HG02763 (cell line): Measurements from ENCODE around the gene HSFX4.
"Not testable (repeated sequence)": the region's sequence is repeated elsewhere in the genome, so short reads cannot be mapped to it uniquely, and the experiment has no call there.

ENCODE experiments used
- ATAC-seq: cut with Tn5 transposase; IDR thresholded peaks from one replicate; pipeline ENCODE4 v1.9.1; 2021; ENCODE audit warnings: mild to moderate bottlenecking, moderate library complexity; ENCODE audit not compliant: unreplicated experiment

The HSFX4 gene, protein sequence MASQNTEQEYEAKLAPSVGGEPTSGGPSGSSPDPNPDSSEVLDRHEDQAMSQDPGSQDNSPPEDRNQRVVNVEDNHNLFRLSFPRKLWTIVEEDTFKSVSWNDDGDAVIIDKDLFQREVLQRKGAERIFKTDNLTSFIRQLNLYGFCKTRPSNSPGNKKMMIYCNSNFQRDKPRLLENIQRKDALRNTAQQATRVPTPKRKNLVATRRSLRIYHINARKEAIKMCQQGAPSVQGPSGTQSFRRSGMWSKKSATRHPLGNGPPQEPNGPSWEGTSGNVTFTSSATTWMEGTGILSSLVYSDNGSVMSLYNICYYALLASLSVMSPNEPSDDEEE

DNA sequence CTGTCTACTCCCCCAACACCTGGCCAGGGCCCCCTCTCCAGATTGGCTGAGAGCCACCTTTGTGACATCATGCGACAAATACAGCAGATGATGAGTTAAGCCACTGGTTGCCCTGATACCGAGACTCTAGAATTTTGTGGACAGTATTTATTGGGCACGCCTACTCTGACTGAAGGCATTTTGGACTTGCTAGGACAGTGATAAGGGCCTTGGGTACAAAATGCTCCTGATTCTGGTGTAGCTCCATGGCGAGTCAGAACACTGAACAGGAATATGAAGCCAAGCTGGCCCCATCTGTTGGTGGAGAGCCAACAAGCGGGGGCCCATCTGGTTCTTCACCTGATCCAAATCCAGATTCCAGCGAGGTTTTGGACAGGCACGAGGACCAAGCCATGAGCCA lies at the start of gene HSFX4:
Gene HSFX4, plus strand, starts transcription at position 174 of the 400 bp plus-strand sequence. Its CDS starts 72 bp downstream, at position 246.
- not testable (repeated sequence) for ATAC-seq

DNA sequence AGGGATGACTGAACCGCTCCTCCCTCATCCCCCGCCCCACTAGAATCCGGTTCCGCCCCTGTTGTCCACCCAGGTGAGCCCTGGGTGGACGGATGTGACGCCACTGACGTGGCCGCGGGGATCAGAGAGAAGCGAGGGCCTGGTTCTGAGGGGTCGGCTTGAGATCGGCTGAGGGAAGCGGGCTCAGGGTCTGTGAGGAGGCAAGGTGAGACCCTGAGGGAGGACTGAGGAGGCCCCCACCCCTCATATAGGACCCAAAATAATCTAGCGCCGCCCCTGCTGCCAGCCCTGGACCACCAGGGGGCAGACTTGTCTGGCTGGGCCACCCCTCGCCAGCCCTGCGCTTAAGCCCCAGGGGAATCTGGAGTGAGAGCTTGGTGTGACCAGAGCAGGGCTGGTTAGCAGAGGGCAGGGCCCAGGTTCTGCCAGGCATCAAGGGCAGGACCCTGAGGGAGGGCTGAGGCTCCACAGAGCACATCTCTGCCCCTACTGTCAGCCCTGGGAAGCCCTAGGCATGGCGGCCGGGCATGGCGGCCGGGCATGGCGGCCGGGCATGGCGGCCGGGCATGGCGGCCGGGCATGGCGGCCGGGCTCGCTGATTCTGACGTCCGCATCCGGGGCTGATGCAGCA lies 48.2 kb upstream of the HSFX4 start, which contains the start of gene MAGEA8:
Gene MAGEA8, plus strand, starts transcription at position 103 of the 631 bp plus-strand sequence. CDS start 3,090 bp downstream, outside the sequence.
- ATAC-seq = no peak

DNA sequence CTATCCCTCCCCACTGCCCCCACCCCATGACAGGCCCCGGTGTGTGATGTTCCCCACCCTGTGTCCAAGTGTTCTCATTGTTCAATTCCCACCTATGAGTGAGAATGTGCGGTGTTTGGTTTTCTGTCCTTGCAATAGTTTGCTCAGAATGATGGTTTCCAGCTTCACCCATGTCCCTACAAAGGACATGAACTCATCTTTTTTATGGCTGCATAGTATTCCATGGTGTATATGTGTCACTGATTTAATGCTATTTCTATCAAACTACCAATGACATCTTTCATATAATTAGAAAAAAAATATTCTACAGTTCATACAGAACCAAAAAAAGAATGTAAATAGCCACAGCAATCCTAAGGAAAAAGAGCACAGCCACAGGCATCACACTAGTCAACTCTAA lies 38.5 kb upstream of the HSFX4 start:
- not testable (repeated sequence) for ATAC-seq

DNA sequence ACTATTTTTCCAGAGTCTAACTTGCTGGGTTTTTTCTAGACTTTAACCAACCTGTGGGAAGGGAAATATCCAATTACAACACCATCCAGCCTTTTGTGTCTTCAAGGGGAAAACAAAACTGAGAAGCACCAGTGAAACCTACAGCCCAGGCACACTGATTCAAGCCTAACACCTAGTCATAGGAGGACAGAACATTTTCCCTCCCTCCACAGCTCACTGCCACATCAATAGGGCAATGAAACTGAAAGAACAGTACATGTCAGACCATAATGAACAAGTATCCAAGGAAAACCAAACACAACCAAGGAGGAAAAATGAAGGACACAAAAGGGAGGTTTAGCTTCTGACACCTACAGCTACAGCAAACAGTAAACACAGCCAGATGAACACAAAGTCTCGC lies 30.8 kb upstream of the HSFX4 start:
- no peak for ATAC-seq

DNA sequence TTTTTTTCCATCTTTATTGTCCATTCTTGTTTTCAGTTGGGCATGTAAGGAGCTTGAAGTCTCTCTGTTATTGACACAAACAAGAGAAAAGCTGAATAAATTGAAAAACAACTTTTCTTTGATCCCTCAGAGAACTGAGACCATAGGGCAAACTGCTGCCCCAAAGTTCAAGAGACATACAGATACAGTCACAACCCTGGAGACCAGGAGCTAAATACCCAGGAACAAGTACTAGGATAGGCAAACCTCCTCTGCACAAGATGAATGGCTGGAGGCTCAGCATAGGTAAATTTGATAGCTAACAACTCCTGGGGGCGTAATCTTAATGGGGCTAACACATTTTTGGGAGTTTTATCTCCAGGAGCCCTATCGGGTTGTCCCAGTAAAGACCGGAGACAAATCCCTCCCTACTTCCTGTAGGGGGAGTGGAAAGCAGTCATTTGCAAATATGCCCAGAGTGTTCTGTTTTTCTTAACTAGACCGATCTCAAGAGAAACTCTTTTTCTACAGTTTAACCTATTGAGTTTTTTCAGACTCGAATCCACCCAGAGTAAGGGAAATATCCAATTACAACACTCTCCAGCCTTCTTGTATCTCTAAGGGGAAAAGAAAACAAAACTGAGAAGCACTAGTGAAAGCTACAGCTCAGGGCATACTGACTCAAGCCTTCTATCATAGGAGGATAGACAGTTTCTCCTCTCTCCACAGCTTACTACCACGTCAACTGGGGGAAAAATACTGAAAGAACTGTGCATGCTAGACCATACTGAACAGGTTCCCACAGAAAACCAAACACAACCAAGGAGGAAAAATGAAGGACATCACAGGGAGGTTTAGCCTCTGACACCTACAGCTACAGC lies 25.3 kb upstream of the HSFX4 start:
- ATAC-seq = peak; percentile 79

DNA sequence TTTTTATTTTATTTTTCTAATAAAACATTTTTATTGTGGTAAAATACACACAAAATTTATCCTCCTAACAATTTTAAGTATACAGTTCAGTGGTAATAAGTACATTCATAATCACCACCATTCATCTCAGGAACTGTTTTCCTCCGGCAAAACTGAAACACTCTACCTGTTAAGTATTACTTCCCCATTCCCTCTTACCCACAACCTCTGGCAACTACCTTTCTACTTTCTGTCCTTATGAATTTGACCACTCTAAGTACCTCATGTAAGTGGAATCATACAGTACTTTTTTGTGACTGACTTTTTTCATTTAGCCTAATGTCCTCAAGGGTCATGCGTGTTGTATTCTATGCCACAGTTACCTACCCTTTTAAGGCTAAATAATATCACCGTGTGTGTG lies 21.1 kb upstream of the HSFX4 start:
- no peak for ATAC-seq

DNA sequence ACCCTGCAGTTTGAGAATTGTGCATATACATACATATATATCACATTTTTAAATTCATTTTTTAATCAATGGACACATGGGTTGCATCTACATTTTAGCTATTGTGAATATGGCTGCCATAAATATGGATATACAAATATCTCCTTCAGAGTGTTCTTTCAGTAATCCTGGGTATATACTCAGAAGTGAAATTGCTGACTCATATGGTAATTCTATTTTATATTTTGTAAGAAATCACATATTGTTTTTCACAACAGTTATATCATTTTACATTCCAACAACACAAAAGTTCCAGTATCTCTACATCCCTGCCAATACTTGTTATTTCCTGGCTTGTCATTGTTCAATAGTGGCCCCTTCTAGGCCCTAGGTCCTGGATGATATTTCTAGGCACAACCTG lies 20.6 kb upstream of the HSFX4 start:
- no peak for ATAC-seq

DNA sequence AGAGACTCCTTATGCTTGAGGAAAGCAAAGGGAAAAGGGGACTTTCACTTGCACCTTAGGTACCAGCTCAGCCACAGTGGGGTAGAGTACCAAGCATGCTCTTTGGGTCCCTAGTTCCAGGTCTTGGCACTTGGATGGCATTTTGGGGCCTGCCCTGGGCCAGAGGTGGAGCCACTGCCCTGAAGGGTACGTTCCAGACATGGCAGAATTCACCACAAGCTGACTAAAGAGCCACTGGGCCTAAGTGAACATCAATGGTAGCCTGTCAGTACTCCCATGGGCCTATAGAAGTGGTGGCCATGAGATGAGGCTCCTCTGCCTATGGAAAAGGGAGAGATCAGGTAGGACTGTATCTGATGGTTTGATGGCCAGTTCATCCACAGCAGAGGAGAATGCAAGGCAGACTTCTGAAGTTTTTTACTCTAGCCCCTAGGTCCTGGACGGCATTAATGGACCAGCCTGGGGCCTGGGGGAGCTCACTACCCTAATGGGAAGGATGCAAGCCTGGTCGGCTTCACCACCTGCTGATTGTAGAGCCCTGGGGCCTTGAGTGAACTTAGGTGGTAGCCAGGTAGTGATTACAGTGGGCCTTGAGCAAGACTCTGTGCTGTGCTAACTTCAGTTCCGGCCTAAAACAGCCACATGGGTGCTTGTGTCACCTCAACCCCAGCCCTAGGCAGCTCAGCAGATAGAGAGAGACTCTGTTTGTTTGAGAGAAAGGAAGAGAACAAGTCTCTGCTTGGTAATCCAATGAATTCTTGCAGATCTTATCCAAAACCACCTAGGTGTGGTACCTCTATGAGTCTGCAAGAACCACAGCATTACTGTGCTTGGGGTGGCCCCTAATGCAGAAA lies 19.8 kb upstream of the HSFX4 start:
- no peak for ATAC-seq

DNA sequence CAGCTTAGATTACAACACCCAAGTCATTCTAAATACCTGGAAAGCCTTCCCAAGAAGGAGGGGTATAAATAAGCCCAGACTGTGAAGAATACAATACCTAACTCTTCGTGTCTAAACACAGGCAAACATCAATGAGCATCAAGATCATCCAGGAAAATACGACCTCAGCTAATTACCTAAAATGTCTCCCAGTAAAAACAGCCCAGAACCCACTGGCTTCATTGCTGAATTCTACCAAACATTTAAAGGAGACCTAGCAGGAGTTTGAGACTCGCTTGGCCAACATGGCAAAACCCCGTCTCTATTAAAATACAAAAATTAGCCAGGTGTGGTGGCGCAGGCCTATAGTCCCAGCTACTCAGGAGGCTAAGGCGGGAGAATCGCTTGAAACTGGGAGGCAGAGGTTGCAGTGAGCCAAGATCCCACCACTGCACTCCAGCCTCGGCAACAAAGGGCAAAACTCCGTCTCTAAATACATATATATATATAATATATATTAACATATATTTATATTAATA lies 19.1 kb upstream of the HSFX4 start:
- ATAC-seq = no peak

DNA sequence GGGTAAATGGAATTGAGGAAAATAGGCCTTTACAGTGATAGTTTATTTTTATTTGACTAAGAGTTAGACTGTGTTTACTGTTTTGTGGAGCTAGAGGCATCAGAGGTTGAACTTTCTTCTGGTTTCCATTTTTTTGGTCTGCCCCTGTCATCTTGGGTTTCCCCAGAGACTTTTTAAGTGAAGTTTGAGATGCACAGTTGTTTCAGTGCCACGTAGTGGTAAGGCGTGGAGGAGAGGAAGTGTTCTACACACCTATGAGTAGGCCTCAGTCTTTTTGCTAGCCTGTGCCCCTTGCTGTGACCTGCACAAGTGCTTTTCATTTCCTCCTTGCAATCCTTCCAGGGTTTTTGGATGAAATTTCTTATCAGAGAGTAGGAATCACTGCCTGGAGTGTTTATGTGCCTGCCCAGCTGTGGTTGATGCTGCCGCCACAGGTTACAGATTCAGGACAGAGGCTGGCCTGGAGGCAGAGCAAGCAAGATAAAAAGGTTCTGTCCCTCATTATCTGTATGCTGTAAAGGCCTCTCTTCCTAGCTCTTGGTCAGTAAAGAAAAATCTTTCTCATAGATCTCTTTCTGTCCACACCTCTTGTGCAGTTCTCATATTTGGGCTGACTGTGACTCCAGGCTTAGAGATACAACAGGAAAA lies 12.5 kb upstream of the HSFX4 start:
- no peak for ATAC-seq

DNA sequence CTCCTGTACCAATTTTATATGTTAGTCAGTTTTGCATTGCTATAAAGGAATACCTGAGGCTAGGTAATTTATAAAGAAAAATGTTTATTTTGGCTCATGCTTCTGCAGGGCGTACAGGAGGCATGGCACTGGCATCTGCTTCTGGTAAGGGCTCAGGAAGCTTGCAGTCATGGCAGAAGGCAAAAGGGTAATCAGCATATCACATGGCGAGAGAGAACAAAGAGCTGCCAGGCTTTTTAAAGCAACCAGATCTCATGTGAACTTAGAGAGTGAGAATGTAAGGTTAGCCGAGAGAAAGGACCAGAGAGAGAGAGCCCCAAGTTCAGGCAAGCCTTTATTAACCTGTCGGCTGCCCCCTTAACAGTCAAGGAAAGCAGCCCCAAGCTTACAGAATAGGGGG lies 5.5 kb upstream of the HSFX4 start:
- not testable (repeated sequence) for ATAC-seq

DNA sequence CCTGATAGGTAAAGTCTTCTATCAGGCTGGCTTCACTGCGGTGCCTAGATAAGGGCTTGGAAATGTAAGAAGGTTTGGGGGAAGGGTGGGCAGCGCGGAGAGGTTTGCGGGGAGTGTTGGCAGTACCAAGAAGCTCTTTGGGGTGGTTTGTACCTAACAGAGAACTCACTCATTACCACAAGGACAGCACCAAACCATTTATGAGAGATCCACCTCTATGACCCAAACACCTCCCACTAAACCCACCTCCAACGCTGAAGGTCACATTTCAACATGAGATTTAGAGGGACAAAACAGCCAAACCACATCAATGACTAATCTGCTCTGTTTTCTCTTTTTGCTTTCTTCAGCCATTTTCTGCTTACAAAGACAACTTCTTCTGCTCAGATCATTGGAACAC lies 4.9 kb upstream of the HSFX4 start:
- ATAC-seq = not testable (repeated sequence)

DNA sequence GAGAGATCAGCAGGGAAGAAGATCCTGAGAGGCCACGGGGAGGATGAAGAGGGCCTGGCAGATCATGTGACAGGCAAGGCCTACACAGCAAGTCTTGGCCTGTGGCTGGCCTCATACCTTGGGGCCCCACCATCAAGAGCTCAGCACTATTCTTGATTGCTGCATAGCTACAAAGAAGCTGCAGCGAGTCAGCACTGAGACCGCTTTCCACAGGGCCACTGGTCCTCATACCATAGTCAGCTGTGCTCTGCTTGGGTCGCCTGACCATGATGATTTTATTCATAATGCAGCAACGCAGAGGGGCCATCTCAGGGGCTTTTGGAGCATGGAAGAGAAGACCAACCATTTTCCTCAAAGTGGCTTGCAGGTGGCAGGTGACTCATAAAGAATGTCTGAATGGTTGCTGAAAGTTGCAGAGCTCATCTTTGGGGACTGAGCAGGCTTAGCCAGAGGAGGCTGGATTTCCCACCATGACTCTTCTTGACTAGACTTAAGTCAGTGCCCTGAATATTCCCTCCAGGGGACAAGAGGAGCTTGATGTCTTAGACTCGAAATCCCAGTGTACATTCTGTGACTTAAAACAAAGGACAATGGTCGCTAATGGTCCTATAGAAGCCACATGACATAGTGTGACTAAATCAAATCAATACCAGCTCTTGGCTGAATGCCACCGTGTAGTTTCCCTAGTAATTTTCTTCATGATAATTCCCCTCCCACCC lies 2.0 kb upstream of the HSFX4 start:
- not testable (repeated sequence) for ATAC-seq

DNA sequence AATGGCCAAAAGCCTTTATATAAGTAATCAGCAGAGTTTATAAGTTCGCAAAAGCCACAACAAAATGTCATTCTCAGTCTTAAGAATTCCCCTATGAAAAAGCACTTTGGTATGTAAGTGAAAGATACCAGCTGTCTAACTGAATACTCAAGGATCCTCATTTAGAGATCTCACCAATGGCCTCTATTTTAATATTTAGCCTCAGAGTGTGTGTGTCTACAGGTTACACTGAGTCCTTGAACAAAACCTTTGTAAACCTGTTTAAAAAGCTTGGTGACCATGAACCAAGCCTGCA lies 1.5 kb upstream of the HSFX4 start:
- ATAC-seq = not testable (repeated sequence)

DNA sequence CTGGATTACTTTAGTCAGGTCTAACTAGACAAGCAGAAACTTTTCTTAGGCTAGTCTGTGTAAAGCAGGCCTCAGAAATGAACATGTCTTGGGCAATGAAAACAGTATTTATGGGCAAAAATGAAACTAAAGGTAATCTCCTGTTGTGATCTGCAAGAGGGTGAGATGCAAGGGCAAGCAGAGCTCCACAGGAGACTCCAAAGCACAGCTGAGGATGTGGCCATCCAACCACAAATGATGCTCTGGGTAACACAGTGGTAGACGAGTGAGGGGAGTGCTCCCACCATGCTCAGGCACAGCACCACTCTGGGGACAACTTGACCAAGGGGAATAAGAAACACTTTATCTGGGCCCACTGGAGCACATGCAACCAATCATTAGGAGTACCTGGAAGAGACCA lies 738 bp upstream of the HSFX4 start:
- ATAC-seq = not testable (repeated sequence)

DNA sequence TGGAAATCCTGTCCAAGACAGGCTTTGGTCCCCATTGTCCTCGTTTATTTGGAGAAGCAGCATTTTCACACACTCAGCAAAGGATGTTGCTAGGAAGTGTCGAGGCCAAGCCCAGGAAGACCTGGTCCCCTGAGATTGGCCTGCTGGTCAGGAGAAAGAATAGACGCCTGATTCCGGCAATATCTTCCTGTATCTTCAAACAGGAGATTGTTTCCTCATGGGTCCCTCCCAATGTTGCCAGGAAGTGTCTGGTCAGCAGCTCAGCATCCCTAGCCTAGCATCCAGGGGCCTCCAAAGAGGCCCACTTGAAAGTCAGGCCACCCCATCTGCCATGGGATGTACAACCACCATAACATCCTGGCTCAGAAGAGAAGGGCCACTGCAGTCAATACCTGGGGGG lies 2.0 kb downstream of the HSFX4 start:
- not testable (repeated sequence) for ATAC-seq

DNA sequence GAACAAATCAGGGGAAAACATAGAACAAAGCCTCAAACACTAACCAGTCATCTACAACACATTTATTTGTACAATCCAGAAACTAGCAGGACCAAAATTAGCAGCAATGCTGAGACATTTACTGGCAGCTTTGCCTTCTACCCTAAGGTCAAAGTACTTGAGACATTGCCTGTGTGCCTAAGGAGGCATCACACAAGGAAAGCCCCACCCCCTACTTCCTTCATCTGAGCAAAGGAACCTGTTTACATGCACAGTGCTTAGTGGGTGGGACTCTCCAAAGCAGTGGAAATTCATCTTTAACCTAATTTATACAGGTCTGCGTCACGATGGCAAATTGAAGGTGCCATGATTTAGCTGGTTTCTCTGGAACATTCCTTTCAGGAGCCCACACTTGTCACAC lies 2.8 kb downstream of the HSFX4 start:
- not testable (repeated sequence) for ATAC-seq

DNA sequence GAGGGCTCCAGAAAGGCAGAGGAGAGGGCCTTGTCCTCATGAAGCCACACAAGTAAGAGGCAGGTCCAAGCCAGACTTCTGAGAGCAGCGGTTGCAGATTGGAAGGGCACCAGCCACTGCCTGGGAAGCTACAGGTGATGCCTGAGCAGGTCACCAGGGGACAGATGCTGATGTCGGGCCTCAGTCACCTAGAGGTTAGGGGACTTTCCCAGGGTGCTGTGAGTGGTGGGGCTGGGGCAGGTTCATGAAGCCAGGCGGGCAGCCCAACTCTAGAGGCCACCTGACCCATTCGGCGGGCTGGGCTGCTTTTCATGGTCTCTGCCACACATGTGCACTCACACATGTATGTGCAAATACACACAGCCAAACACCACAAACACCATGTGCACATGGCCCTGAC lies 3.6 kb downstream of the HSFX4 start:
- ATAC-seq = not testable (repeated sequence)

DNA sequence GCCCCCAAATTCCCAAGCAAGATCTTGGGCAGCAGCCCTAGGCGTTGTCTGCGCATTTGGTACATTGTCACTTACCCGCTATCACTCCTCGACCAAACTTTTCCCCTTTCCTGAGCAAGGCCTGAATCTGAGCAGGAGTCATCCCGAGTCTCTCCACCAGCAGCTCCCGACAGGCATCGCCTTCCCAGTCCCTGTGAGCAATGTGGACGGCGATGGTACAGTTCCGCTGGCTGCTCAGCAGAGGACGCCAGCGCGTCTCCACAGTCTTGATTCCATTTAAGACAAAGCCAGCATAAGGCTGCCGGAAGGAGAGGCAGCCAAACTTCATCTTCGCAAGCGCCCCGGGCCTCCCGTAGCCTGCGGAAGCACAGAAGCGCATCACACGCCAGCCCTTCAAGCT lies 4.2 kb downstream of the HSFX4 start:
- not testable (repeated sequence) for ATAC-seq
